GM18505 (cell line): Measurements from ENCODE around the gene ATPAF1.

ENCODE experiments used
- ATAC-seq: cut with Tn5 transposase; IDR thresholded peaks from one replicate; pipeline ENCODE4 v1.9.1; 2021; ENCODE audit not compliant: unreplicated experiment
- POLR2A ChIP-seq: IDR thresholded peaks from 4 replicates; pipeline ENCODE4 v1.6.1; 2011; ENCODE audit warnings: borderline replicate concordance; ENCODE audit not compliant: insufficient read depth, insufficient read length; ENCODE audit errors: extremely low read depth

ATPAF1 gene

DNA sequence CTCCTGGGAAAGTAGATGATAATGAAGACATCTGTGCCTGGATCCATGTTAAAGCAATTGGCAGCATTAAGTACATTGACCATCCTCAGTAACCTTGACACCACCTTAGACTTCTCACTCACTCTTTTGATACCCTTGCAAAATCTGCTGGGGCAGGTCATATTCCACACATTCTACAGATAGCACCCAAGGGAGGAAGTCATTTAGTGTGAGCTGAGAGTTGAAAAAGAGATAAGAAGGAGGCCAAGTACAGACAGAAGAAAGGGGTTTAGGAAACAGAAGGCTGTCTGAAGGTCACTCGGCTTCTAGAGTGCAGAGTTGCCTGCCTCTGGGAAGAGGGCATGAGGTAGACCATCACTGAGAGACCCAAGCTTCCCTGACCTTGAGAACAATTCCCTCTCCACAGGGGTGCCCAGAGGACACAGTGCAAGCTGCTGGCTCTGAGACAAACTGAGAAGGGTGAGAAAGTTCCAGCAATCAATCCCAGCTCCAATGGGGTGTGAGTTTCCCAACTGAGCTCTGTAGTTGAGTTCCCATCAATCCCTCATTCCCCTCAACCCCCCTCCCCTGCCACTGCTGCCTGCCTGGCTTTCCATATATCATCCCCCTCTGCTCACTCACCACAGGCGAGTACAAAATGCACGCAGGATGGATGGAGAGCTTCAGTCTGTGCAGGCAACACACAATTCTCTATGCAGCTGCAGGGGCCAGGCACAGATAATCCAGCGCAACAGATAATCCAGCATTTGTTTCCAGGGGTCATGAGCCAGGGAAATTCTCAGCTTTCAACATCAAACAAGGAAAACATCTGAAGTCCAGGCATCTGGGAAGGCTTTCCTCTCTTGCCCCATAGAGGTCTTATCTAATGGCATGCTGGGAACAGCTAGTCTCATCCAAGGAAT lies 44.2 kb downstream of the ATPAF1 start:
- ATAC-seq: no peak

DNA sequence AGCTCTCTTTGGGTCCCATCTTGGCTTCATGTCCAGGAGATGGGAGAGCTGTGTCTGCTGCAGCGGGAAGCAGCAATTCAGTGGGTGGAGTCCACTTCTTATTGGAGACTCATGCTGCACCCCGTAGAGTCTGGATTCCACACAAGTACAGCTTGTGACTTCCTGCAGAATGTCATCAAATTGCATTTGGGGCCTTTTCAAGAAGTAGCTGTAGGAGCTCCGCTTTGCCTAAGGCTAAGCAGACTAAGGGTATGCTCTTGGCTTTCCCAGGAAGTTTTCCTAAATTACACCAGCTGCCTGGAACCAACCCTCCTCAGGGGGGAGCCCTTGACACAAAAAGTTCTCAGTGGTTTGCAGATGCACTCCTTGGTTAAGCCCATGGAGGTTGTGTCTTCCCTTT lies 45.8 kb downstream of the ATPAF1 start:
- ATAC-seq: no peak

More for the DNA sequence above, 44.2 kb downstream of the ATPAF1 start:
- no peak for TF ChIP-seq POLR2A

DNA sequence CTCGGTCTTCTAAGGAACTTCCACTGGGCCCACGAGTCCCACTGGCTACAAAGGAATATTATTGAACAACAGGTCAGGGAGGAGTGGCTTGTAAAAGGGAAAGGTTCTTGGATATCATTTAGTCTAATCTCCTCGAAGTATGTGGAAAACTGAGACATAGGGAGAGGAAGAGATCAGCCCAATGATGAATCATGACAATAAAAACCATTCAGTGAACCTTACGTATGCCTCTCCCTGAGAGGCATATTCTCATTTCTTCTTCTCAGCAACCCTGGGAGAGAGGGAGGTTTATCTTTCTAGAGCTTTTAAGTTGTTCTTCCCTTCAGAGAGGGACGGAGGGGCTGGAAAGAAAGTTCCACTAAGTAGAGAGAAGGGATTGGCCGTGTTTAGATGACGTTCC lies 46.2 kb downstream of the ATPAF1 start:
- ATAC-seq: no peak
- TF ChIP-seq POLR2A: no peak

More for the DNA sequence above, 45.8 kb downstream of the ATPAF1 start:
- no peak for TF ChIP-seq POLR2A

DNA sequence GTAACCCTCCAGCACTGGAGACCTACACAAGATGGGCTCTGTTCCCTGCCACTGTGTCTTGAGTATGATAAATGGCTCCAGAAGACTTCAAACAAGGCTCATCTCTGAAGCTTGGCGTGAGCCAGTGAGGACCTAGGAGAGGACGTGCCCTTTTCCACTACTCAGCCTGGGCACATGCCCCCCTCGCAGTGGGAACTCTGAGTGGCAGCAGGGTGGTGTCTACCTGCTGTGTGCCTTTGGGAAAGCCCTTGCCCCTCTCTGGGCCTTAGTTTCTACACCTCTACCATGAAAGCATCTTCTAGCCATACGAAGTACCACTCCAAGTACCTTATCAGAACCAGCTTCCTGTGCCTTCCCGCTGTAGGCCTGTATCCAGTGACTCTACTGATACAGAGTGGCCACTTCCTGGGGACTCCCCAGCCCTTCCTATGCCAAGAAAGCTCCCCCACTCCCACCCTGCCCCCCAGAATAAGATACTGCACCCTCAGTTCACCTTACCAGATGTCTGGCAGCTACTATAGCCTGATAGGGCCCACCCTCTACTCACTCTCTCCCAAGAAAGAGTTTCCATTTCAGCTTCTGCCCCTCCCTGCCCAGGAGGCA lies 48.4 kb downstream of the ATPAF1 start:
- no peak for ATAC-seq
- no peak for TF ChIP-seq POLR2A

GRCh38 chr1:46618754-46619415 lies 49.3 kb downstream of the ATPAF1 start:
- no peak for ATAC-seq
- TF ChIP-seq POLR2A: no peak

- ATAC-seq: no peak
- TF ChIP-seq POLR2A: no peak
Measured at GRCh38 chr1:46617833-46618232, 50.3 kb downstream of the ATPAF1 start.

- ATAC-seq: no peak
- TF ChIP-seq POLR2A: no peak
Measured at GRCh38 chr1:46617108-46617800, 50.9 kb downstream of the ATPAF1 start.

DNA sequence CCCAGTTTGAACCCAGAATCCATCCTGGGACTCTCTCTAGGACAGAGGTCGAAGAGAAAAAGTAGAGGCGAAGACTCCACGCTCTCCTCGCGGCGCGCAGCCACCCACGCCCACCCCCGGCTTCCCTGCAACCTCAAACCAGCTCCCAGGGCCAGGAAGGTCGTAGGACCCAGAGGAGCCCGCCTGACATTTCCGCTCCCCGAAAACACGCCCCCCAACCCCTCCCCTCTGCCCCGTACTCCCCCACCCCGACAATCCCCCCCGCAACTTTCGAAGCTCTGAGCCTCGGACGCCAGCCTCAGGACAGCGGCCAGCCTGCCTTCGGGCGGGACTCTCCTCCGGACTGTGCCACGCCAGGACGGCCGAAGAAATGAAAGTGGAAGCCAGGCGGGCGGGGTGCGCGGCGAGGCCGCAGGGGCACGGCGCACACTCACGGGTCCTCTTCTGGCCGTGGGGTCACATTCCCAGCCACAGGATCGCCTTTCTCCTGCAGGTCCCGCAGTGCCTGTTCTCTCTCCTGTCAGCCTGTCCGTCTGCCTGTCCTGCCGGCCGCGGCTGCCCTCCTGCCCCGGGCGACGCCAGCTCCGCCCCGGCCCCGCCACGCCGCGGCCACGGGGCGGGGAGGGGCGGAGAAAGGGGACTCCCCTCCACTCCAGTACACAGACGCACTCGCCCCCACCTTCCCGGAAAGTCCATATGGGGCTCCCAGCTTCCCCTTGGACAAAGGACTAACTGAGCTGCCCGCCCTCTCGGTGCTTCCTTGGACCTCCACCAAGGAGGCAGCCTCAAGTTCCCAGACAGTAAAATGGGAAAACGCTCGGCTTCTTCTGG lies 51.7 kb downstream of the ATPAF1 start, which contains the start of gene MOB3C:
MOB3C (minus strand) TSS at position 535 of the 831 bp plus-strand sequence. CDS start 3,490 bp downstream, outside the sequence.
- TF ChIP-seq POLR2A: peak; percentile 63
- peak; percentile 50 for ATAC-seq

- no peak for ATAC-seq
- TF ChIP-seq POLR2A: no peak
Measured at GRCh38 chr1:46615735-46616134, 52.4 kb downstream of the ATPAF1 start.

- ATAC-seq: no peak
- TF ChIP-seq POLR2A: no peak
Measured at GRCh38 chr1:46615088-46615487, 53.1 kb downstream of the ATPAF1 start.

- ATAC-seq: no peak
- no peak for TF ChIP-seq POLR2A
Measured at GRCh38 chr1:46614604-46614984, 53.6 kb downstream of the ATPAF1 start.
